Brain microvascular endothelial cell (primary cell): ENCODE results near the gene IQCN.

ENCODE experiments used
- DNase-seq: peaks from one replicate; pipeline ENCODE4 v3.0.0-alpha.2; 2020
- H3K27ac ChIP-seq: fragments of 250-450 bp; sonication (Bioruptor Pico); 2 replicates; pipeline ENCODE4 v1.5.1; 2020; ENCODE audit warnings: mild to moderate bottlenecking, moderate library complexity
- H3K27me3 ChIP-seq: fragments of 250-450 bp; sonication (Bioruptor Pico); replicated peaks from 2 replicates; pipeline ENCODE4 v1.5.1; 2020; ENCODE audit warnings: mild to moderate bottlenecking
- H3K36me3 ChIP-seq: fragments of 250-450 bp; sonication (Bioruptor Pico); replicated peaks from 2 replicates; pipeline ENCODE4 v1.5.1; 2020; ENCODE audit warnings: mild to moderate bottlenecking
- H3K4me3 ChIP-seq: 2 replicates; pipeline ENCODE4 v1.5.1; 2011; ENCODE audit warnings: low read depth, mild to moderate bottlenecking, control low read depth, low read length, moderate library complexity
- in situ Hi-C: cut with HindIII; loops from 2 replicates; pipeline ENCODE4 v1.10.0; 2017; ENCODE audit warnings: low sequenced_read_pairs, low pct_ligation_motif_present
- TF ChIP-seq, protein P1 (sequence below): IDR thresholded peaks from 2 replicates; pipeline ENCODE4 v1.5.1; 2011; ENCODE audit warnings: low read depth, mild to moderate bottlenecking, moderate library complexity, low read length, control low read depth, inconsistent platforms; ENCODE audit errors: missing control alignments

Gene IQCN

DNA sequence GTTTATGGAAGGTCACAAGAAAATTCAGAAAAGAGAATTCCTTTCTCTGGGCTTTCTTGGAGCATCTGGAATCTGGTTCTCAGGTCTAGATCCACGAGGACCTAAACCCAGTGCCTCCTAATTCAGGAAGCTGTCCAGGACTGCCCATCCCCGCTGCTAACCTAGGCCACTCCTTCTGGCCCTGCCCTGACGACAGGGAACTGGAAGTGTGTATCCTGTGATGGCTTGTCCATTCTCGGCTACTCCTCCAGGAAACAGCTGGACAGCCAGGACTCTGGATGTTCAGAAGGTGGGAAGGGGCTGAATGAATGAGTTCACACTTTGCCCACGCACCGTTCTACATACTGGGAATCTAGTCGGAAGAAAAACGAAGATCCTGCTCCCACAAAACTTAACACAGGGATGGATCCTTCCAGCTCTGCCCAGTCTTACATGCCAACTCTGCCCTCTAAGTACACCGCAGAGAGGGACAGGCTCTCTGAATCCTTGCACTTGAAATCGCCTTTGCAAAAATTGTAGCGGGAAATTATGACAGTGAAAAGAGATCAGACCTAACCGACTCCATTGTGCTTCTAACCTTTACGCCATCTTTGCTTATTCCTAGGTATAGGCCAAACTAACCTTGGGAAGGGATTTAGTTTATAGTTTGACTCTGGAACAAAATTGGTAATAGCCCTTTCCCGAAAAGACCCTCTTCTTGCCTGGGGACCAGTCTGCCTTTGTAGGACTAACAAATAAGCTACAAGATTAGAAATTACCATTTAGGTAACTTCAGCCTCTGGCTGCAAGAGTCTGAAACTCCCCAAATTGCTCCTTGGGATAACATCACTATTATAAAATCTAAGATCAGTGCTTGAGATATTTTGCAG lies 46.8 kb upstream of the IQCN start:
- in situ Hi-C loops = no loop called here
- H3K27me3 ChIP-seq = no peaks in the 10 kb centered on the region
- no peak overlapping the region for H3K4me3 ChIP-seq
- TF ChIP-seq, protein P1, sequence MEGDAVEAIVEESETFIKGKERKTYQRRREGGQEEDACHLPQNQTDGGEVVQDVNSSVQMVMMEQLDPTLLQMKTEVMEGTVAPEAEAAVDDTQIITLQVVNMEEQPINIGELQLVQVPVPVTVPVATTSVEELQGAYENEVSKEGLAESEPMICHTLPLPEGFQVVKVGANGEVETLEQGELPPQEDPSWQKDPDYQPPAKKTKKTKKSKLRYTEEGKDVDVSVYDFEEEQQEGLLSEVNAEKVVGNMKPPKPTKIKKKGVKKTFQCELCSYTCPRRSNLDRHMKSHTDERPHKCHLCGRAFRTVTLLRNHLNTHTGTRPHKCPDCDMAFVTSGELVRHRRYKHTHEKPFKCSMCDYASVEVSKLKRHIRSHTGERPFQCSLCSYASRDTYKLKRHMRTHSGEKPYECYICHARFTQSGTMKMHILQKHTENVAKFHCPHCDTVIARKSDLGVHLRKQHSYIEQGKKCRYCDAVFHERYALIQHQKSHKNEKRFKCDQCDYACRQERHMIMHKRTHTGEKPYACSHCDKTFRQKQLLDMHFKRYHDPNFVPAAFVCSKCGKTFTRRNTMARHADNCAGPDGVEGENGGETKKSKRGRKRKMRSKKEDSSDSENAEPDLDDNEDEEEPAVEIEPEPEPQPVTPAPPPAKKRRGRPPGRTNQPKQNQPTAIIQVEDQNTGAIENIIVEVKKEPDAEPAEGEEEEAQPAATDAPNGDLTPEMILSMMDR = no peak
- no peaks in the 10 kb centered on the region for H3K36me3 ChIP-seq
- H3K27ac ChIP-seq = no peak overlapping the region
- DNase-seq = no peak

DNA sequence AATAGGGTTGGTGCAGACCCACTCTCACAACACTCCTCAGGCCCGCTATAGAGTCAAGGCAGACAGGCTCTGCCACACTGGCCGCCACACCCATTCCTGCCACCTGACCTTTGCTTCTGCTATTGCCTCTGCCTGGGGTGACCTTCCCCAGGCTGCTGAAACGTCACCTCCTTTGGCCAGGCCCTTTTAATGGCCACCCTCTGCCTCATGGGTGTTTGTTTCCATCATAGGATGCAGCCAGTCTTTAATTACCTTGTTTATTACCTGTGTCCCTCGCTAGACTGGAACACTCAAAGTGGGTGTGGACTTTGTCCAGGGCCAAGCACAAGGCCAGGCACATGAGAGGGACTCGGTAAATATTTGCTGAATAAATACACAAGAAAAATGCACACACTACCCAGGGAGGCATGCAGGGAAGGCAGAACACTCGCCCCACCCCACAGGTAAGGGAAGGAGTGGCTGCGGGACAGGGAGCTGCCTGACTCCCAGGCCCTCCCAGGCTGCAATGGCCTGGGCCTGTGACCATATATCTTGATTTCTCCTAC lies 45.4 kb upstream of the IQCN start:
- DNase-seq = no peak
- Histone ChIP-seq H3K36me3 (no peaks in the 10 kb centered on the region), H3K27ac (no peak overlapping the region), H3K27me3 (no peaks in the 10 kb centered on the region), H3K4me3 (no peak overlapping the region)
- in situ Hi-C loops = no loop called here
- TF ChIP-seq, protein P1 = no peak

DNA sequence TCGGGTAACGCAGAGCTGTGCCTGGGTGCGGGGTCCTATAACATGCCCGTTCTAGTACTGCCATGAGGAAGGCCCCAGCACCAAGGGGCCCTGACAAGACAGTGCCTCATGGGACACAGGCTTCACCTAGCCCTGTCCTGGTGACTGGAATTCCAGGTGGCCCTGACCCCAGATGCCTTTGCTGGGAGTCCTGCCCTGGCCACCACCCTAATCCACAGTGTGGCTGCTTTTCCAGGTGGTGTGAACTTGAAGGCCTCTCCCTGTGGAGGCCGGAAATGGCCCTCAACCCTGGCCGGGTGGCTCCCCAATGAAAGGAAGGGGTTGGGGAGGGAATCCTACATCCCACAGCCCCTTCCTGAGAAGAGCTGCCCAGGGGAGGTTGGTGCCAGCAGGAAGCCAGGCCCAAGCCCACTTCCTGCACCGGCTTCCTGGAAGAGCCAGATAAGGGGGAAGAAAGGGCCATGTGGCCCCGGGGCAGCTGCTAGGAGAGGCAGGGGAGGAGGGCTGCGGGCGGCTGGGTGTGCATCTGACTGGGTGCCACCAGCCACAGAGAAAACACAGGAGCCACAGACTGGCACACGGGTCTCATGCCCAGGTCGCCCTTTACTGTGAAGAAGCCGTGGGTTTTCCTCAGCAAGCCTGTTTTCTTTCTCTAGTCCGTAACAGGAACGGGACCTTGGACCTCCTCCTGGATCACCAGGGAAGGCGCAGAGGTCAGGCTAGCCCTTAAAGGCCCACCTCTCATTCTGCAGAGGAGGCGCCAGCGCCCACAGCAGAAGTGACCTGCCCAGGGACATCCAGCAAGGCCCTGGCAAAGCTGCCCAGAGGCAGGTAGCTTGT lies 43.9 kb upstream of the IQCN start:
- H3K27ac ChIP-seq = no peak overlapping the region
- H3K36me3 ChIP-seq = no peaks in the 10 kb centered on the region
- no peak overlapping the region for H3K4me3 ChIP-seq
- DNase-seq = no peak
- TF ChIP-seq, protein P1 = no peak
- no peaks in the 10 kb centered on the region for H3K27me3 ChIP-seq
- in situ Hi-C loops = no loop called here

DNA sequence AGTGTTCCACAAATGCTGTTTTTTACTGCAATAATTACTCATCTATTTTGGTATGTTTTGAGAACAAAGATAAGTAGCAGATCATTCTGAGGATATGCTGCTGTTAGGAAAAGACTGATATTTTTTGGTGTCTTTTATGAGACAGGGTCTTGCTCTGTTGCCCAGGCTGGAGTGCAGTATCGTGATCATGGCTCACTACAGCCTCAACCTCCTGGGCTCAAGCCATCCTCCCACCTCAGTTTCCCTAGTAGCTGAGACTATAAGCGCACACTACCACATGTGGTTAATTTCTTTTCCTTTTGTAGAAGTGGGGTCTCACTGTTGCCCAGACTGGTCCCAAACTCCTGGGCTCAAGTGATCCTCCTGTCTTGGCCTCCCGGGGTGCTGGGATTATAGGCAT lies 39.1 kb upstream of the IQCN start:
- in situ Hi-C loops = no loop called here
- Histone ChIP-seq H3K27ac (peak overlapping the region; percentile 0), H3K36me3 (peaks cover 10% of the 10 kb centered on the region), H3K27me3 (no peaks in the 10 kb centered on the region), H3K4me3 (no peak overlapping the region)
- TF ChIP-seq, protein P1 = no peak
- DNase-seq = no peak

DNA sequence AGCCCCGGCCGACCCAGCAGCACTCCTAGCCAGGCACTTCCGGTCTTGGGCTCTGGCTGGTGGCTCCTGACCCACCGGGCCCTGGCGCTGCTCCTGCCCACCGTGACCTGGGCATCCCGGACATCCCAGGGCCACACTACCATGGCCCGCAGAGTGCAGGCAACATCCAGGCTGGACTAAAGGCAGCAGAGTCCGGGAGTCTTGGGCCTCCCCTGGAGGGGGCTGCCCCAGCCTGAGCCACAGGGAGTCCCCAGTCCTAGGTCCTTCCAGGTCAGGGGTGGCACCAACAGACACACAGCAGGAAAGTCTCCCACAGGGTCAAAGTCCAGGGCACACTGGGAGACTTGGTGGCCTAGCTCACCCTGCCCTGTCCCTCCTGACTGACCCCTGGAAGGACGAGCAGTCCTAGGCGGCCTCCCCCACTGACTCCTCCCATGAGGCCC lies 37.9 kb upstream of the IQCN start:
- no peaks in the 10 kb centered on the region for H3K27me3 ChIP-seq
- H3K27ac ChIP-seq = no peak overlapping the region
- peaks cover 10% of the 10 kb centered on the region for H3K36me3 ChIP-seq
- DNase-seq = no peak
- no peak overlapping the region for H3K4me3 ChIP-seq
- in situ Hi-C loops = no loop called here
- TF ChIP-seq, protein P1 = no peak
